ENCODE measurements around the gene TOE1. TPM values are rescaled to one million over a fixed set of nuclear protein-coding genes. Genes with fewer than 3 reads are reported as not detected.
"Not testable (repeated sequence)": the region's sequence is repeated elsewhere in the genome, so short reads cannot be mapped to it uniquely, and the experiment has no call there.

The TOE1 gene
- total RNA-seq: 9.8 TPM

DNA sequence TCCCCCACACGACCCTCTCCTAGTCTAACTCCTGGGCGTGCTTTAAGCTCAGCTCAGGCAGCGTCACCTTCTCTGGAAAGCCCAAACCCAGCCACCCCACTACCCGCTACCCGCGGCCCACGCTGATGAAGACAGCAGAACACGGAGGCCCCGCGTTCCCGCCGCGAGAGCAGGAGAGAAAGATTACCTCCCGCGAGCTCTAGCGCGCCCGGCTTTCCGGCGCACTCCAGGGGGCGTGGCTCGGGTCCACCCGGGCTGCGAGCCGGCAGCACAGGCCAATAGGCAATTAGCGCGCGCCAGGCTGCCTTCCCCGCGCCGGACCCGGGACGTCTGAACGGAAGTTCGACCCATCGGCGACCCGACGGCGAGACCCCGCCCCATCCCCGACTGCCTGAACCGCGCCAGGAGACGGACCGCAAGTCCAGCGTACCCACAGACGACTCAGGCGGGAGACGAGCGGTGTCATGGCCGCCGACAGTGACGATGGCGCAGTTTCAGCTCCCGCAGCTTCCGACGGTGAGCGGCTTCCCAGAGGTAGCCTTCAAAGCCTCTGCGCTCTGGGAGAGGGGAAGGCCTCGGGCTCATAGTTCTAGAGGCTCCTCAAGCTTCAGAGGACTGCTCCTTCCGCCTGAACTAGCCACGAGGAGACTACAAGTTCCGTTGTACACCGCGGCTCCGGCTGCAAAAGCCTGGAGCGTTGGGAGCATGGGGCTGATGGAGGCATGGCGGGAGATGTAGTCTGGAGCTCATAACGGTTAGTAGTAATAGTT, at the start of gene TOE1, which contains the start of gene MUTYH:
Gene TOE1, plus strand, starts transcription at position 382 of the 770 bp plus-strand sequence. Its CDS starts 83 bp downstream, at position 465.
Gene MUTYH, minus strand, starts transcription at position 652 of the 770 bp plus-strand sequence. CDS start 5,935 bp downstream, outside the sequence.
- DNase-seq (ENCODE audit: extremely low spot score in 2 of 2): no peak
- H3K9me3 ChIP-seq: no peaks in the 10 kb centered on the region
- H3K4me1 ChIP-seq: peaks cover 23% of the 10 kb centered on the region
- H3K36me3 ChIP-seq: peaks cover 0 to 29% of the 10 kb centered on the region in 2 donors
- intact Hi-C loops (cut with DNase I): no loop called here
- TF ChIP-seq POLR2AphosphoS5 (IDR thresholded peaks at IDR 0.05; ENCODE audit: insufficient read depth in 1 of 2, low read depth in 1 of 2) (peak; percentile 64 to 96), POLR2A (IDR thresholded peaks at IDR 0.05) (peak in 1 of 2 donors; percentile 33)
- TF ChIP-seq, protein P1, sequence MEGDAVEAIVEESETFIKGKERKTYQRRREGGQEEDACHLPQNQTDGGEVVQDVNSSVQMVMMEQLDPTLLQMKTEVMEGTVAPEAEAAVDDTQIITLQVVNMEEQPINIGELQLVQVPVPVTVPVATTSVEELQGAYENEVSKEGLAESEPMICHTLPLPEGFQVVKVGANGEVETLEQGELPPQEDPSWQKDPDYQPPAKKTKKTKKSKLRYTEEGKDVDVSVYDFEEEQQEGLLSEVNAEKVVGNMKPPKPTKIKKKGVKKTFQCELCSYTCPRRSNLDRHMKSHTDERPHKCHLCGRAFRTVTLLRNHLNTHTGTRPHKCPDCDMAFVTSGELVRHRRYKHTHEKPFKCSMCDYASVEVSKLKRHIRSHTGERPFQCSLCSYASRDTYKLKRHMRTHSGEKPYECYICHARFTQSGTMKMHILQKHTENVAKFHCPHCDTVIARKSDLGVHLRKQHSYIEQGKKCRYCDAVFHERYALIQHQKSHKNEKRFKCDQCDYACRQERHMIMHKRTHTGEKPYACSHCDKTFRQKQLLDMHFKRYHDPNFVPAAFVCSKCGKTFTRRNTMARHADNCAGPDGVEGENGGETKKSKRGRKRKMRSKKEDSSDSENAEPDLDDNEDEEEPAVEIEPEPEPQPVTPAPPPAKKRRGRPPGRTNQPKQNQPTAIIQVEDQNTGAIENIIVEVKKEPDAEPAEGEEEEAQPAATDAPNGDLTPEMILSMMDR (IDR thresholded peaks at IDR 0.05): no peak
- H3K27me3 ChIP-seq: no peaks in the 10 kb centered on the region
- H3K4me3 ChIP-seq: peak within 1 kb of the TSS; percentile 60 to 85
- H3K27ac ChIP-seq: peak within 1 kb of the TSS; percentile 85

DNA sequence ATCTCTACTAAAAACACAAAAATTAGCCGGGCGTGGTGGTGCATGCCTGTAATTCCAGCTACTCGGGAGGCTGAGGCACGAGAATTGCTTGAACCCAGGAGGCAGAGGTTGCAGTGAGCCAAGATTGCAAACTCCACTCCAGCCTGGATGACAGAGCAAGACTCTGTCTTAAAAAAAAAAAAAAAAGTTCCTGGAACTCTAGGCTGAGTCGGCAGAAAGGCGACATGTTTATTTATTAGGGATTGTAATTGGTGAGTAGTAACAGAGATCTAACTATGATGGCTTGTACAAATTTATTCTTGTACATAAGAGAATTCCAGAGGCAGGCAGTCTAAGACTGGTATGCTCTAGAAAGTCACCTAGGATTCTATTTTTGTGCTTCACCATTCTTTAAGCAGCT, 49.0 kb upstream of the TOE1 start:
- DNase-seq (ENCODE audit: extremely low spot score in 2 of 2); H3K9me3 ChIP-seq; H3K4me3 ChIP-seq; H3K27me3 ChIP-seq; H3K4me1 ChIP-seq; H3K27ac ChIP-seq; intact Hi-C loops (cut with DNase I); H3K36me3 ChIP-seq: not testable (repeated sequence)

DNA sequence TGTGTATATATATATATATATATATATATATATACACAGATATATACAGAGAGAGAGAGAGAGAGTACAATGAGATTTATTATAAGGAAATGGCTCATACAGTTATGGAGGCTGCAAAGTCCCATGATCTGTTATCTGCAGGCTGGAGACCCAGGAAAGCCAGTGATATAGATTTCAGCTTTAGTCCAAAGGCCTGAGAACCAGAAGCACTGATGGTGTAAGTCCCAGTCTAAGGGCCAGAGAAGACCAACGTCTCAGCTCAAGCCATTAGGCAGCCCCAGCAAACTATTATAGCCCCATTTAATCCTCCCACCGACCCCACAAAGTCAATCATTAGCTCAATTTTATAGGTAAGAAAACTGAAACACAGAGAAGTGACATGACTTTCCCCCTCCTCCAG, 48.3 kb upstream of the TOE1 start:
- no peak for DNase-seq (ENCODE audit: extremely low spot score in 2 of 2)
- Histone ChIP-seq H3K9me3 (no peaks in the 10 kb centered on the region), H3K27me3 (no peaks in the 10 kb centered on the region), H3K36me3 (no peaks in the 10 kb centered on the region), H3K27ac (no peak overlapping the region), H3K4me3 (no peak overlapping the region), H3K4me1 (no peaks in the 10 kb centered on the region)
- intact Hi-C loops (cut with DNase I): no loop called here
- TF ChIP-seq, protein P1 (IDR thresholded peaks at IDR 0.05): no peak
- TF ChIP-seq POLR2AphosphoS5 (IDR thresholded peaks at IDR 0.05; ENCODE audit: insufficient read depth in 1 of 2, low read depth in 1 of 2) (no peak), POLR2A (IDR thresholded peaks at IDR 0.05) (no peak)

DNA sequence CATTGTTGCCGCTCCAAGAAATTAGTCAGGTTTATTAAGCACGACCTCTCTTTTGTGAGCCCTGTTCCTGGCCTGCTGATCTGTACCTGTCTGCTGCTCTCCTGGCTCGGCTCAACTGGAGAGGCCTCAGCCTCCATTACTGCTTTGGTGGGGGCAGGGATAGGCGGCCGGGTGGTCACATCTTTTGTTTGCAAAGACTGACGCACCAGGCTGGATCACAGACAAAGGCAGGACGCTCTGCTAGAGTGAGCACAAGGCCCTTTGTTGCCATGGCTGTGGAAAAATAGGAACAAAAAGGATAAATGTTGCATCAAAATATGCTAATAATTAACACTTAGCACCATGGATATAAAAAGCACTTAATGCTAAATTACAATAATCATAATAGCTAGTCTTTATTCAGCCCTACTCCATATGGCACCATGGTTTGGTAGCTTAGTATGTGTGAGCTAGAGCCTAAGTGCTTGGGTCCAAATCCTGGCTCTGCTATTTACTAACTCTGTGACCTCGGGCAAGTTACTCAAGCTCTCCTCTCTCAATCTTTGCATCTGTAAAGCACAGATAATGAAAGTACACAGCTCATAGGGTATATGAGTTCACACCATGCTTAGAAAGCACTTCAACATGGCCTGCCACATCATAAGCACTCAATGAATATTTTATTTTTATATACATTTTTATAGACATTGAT, 42.2 kb upstream of the TOE1 start:
- intact Hi-C loops (cut with DNase I): no loop called here
- Histone ChIP-seq H3K27me3 (no peaks in the 10 kb centered on the region), H3K36me3 (no peaks in the 10 kb centered on the region), H3K9me3 (no peaks in the 10 kb centered on the region), H3K4me1 (peaks cover 2% of the 10 kb centered on the region), H3K27ac (no peak overlapping the region), H3K4me3 (no peak overlapping the region)
- TF ChIP-seq, protein P1 (IDR thresholded peaks at IDR 0.05): no peak
- TF ChIP-seq POLR2AphosphoS5 (IDR thresholded peaks at IDR 0.05; ENCODE audit: insufficient read depth in 1 of 2, low read depth in 1 of 2) (no peak), POLR2A (IDR thresholded peaks at IDR 0.05) (no peak)
- no peak for DNase-seq (ENCODE audit: extremely low spot score in 2 of 2)

DNA sequence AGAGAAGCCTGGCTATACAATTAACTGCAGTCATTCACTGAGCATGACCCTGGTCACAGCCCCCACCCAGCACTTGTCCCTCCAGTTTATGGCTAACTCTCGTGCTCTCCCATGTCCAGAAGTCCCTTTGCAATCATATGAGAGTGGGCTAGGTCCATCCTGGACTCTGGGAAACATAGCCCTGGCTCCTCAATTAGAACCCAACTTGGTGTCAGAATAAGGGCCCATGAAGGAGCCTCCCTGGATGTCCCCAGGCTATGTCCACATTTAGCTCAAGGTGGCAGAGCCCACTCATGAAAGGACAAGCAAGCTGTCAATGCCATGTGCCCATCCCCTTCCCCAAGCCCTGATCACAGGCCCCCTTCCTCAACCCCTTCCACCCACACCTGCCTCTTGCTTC, 40.7 kb upstream of the TOE1 start:
- no peaks in the 10 kb centered on the region for H3K9me3 ChIP-seq
- no peak for DNase-seq (ENCODE audit: extremely low spot score in 2 of 2)
- TF ChIP-seq, protein P1 (IDR thresholded peaks at IDR 0.05): no peak
- no peak for TF ChIP-seq POLR2A (IDR thresholded peaks at IDR 0.05)
- H3K27me3 ChIP-seq: no peaks in the 10 kb centered on the region
- no peaks in the 10 kb centered on the region for H3K36me3 ChIP-seq
- H3K4me3 ChIP-seq: no peak overlapping the region
- peaks cover 9% of the 10 kb centered on the region for H3K4me1 ChIP-seq
- intact Hi-C loops (cut with DNase I): no loop called here
- H3K27ac ChIP-seq: no peak overlapping the region

All from vagina (tissue), 2 donors.